BLaER1 treated with 17β-estradiol and CSF1 and Interleukin-3, amounts not matched to agents 10 nM and 100 nM (cell line): ENCODE data around the gene NEMP2.
"Not testable (repeated sequence)": the region's sequence is repeated elsewhere in the genome, so short reads cannot be mapped to it uniquely, and the experiment has no call there.

Experiments used
- H3K27ac ChIP-seq, 11 experiments: shearing (Covaris generic); formaldehyde crosslinking; 2 replicates each; pipeline ENCODE4 v1.8.1; 2022
- H3K27me3 ChIP-seq, 11 experiments: shearing (Covaris generic); formaldehyde crosslinking; 2 replicates each; pipeline ENCODE4 v1.8.1; 2022
- H3K36me3 ChIP-seq, 11 experiments: shearing (Covaris generic); formaldehyde crosslinking; 2 replicates each; pipeline ENCODE4 v1.8.1; 2022
- H3K4me1 ChIP-seq, 10 experiments: shearing (Covaris generic); formaldehyde crosslinking; 2 replicates each; pipeline ENCODE4 v1.8.1; 2022
- H3K4me2 ChIP-seq, 11 experiments: shearing (Covaris generic); formaldehyde crosslinking; 2 replicates each; pipeline ENCODE4 v1.8.1; 2022
- H3K4me3 ChIP-seq, 10 experiments: shearing (Covaris generic); formaldehyde crosslinking; 2 replicates each; pipeline ENCODE4 v1.8.1; 2022
- H3K9ac ChIP-seq, 11 experiments: shearing (Covaris generic); formaldehyde crosslinking; 2 replicates each; pipeline ENCODE4 v1.8.1; 2022
- H3K9me3 ChIP-seq, 11 experiments: shearing (Covaris generic); formaldehyde crosslinking; replicated peaks in 1 of 11; 2 replicates each; pipeline ENCODE4 v1.8.1; 2022
- H4K20me1 ChIP-seq, 11 experiments: shearing (Covaris generic); formaldehyde crosslinking; 2 replicates each; pipeline ENCODE4 v1.8.1; 2022
- Cebpa-rat ChIP-seq, 11 experiments: shearing (Covaris generic); IDR thresholded peaks; 2 replicates each; pipeline ENCODE4 v1.8.1; 2022

NEMP2 gene

GRCh38 chr2:190511104-190511503 lies 23.4 kb downstream of the NEMP2 start:
- Histone ChIP-seq H3K4me1 (peaks cover 4 to 29% (median 18%) of the 10 kb centered on the region in 10 experiments; a peak in 19 of 20 replicates), H3K4me3 (no peak overlapping the region), H3K27me3 (no peaks in the 10 kb centered on the region), H3K27ac (no peak overlapping the region), H3K4me2 (no peak overlapping the region), H3K36me3 (peaks cover 10 to 49% (median 43%) of the 10 kb centered on the region in 11 experiments; a peak in 21 of 22 replicates), H4K20me1 (peaks cover 0 to 5% (median 0%) of the 10 kb centered on the region in 11 experiments; a peak in 1 of 22 replicates), H3K9me3 (no peaks in the 10 kb centered on the region), H3K9ac (no peak overlapping the region)
- TF ChIP-seq Cebpa-rat (IDR thresholded peaks at IDR 0.05) = no peak

DNA sequence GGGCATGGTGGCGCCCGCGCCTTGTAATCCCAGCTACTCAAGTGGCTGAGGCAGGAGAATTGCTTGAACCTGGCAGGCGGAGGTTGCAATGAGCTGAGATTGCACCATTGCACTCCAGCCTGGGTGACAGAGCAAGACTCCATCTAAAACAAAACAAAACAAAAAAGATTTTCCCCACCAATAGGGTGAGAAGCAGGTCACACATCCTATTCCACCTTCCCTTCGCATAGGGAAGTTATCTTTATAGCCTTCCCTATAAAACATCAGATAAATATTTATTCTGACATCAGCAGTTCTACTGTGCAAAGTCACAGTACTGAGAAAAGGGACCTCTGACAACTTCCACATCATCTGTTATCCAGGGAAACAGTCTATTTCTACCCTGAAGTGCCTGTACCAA lies 24.6 kb downstream of the NEMP2 start:
- not testable (repeated sequence) for H3K4me2 ChIP-seq, H4K20me1 ChIP-seq, H3K9me3 ChIP-seq, H3K4me3 ChIP-seq, H3K9ac ChIP-seq, H3K27ac ChIP-seq, H3K27me3 ChIP-seq
- H3K36me3 ChIP-seq = peaks cover 22 to 60% (median 55%) of the 10 kb centered on the region in 11 experiments; a peak in 21 of 22 replicates
- peaks cover 0 to 17% (median 9%) of the 10 kb centered on the region in 10 experiments; a peak in 13 of 20 replicates for H3K4me1 ChIP-seq

DNA sequence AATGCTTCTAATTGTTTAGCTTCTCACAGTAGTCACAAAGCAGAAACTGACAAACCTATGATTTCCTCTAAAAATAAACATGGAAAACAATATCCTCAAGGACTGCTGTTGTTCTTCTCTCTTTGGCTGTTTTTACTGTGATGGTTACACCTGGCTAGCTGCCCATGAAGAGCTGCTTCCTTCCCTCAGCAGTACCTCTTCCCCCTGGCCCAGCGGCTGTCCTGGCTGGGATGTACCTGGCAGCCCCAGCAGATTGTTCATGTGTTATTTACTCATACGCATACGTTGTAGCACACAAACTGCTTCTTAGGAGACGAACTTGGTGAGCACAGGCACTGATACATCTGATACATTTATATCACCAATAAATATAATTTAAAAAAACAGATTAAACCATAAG lies 27.4 kb downstream of the NEMP2 start:
- peaks cover 38 to 61% (median 52%) of the 10 kb centered on the region in 11 experiments for H3K36me3 ChIP-seq
- H3K9me3 ChIP-seq = no peaks in the 10 kb centered on the region
- no peak overlapping the region for H3K4me3 ChIP-seq
- H3K27me3 ChIP-seq = no peaks in the 10 kb centered on the region
- H4K20me1 ChIP-seq = no peaks in the 10 kb centered on the region
- H3K27ac ChIP-seq = no peak overlapping the region
- H3K9ac ChIP-seq = no peak overlapping the region
- H3K4me2 ChIP-seq = peak overlapping the region in 4 of 11 experiments; percentile 2 to 49 (median 20); a peak in 3 of 22 replicates
- H3K4me1 ChIP-seq = peaks cover 0 to 14% (median 9%) of the 10 kb centered on the region in 10 experiments; a peak in 13 of 20 replicates
- TF ChIP-seq Cebpa-rat (IDR thresholded peaks at IDR 0.05) = no peak

GRCh38 chr2:190506666-190507065 lies 27.9 kb downstream of the NEMP2 start:
- Histone ChIP-seq H3K27ac (no peak overlapping the region), H3K36me3 (peaks cover 38 to 61% (median 52%) of the 10 kb centered on the region in 11 experiments), H3K4me3 (no peak overlapping the region), H3K4me2 (peak overlapping the region in 2 of 11 experiments; percentile 2 to 49; a peak in 3 of 22 replicates), H3K4me1 (peaks cover 0 to 14% (median 9%) of the 10 kb centered on the region in 10 experiments; a peak in 13 of 20 replicates), H3K27me3 (no peaks in the 10 kb centered on the region), H3K9me3 (no peaks in the 10 kb centered on the region), H3K9ac (no peak overlapping the region), H4K20me1 (no peaks in the 10 kb centered on the region)
- TF ChIP-seq Cebpa-rat (IDR thresholded peaks at IDR 0.05) = no peak

DNA sequence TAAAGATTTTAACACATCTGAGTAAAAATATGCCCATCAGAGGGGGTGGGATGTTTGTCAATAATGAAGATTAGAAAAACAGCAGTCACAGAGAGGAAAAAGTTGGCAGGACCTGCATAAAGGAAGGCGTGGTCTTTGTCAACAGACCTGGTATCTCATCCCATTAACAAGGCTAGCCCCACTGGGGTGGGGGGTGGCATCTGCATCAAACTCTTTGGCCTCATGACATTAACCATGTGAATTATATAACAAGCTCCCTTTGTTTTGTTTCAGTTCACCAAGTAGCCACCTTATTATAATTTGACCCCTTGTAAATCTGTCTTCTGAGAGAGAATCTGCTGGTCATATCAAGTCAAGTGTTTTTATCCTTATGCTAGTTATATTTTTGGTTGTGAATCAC lies 28.8 kb downstream of the NEMP2 start:
- no peak overlapping the region for H3K4me3 ChIP-seq
- no peak overlapping the region for H3K27ac ChIP-seq
- TF ChIP-seq Cebpa-rat (IDR thresholded peaks at IDR 0.05) = no peak
- H3K36me3 ChIP-seq = peaks cover 46 to 70% (median 55%) of the 10 kb centered on the region in 11 experiments
- no peak overlapping the region for H3K4me2 ChIP-seq
- peaks cover 0 to 14% (median 9%) of the 10 kb centered on the region in 10 experiments; a peak in 13 of 20 replicates for H3K4me1 ChIP-seq
- H4K20me1 ChIP-seq = no peaks in the 10 kb centered on the region
- no peaks in the 10 kb centered on the region for H3K27me3 ChIP-seq
- H3K9me3 ChIP-seq = no peaks in the 10 kb centered on the region
- H3K9ac ChIP-seq = no peak overlapping the region

DNA sequence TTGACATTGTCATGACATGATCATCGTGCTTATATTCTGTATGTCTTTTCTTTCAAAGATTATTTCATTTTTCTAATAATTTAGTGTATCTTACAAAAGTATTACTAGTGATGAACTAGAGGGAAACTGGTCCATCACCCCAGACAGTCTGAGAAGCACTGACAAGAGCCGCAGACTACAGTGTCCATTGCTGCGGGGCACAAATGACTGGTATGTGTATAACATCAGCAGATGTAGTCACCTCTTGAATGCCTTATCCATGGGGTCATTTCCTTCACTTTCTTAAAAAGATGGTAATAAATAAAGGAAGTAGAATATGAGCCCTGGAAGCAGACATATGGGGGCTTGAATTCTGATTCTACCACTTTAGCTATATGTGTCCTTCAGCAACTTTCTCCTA lies 29.6 kb downstream of the NEMP2 start:
- Histone ChIP-seq H3K9me3 (no peaks in the 10 kb centered on the region), H3K4me3 (no peak overlapping the region), H3K4me1 (peaks cover 0 to 14% (median 9%) of the 10 kb centered on the region in 10 experiments; a peak in 13 of 20 replicates), H3K27me3 (no peaks in the 10 kb centered on the region), H4K20me1 (no peaks in the 10 kb centered on the region), H3K27ac (no peak overlapping the region), H3K36me3 (peaks cover 50 to 70% (median 59%) of the 10 kb centered on the region in 11 experiments), H3K4me2 (no peak overlapping the region), H3K9ac (no peak overlapping the region)
- TF ChIP-seq Cebpa-rat (IDR thresholded peaks at IDR 0.05) = no peak

GRCh38 chr2:190503088-190503487 lies 31.4 kb downstream of the NEMP2 start:
- H3K9me3 ChIP-seq = no peaks in the 10 kb centered on the region
- no peak overlapping the region for H3K4me3 ChIP-seq
- H3K9ac ChIP-seq = no peak overlapping the region
- no peak overlapping the region for H3K4me2 ChIP-seq
- no peaks in the 10 kb centered on the region for H4K20me1 ChIP-seq
- peaks cover 0 to 14% (median 9%) of the 10 kb centered on the region in 10 experiments; a peak in 13 of 20 replicates for H3K4me1 ChIP-seq
- no peak overlapping the region for H3K27ac ChIP-seq
- peaks cover 40 to 65% (median 56%) of the 10 kb centered on the region in 11 experiments for H3K36me3 ChIP-seq
- H3K27me3 ChIP-seq = no peaks in the 10 kb centered on the region
- no peak for TF ChIP-seq Cebpa-rat (IDR thresholded peaks at IDR 0.05)

- Histone ChIP-seq H4K20me1 (no peaks in the 10 kb centered on the region), H3K9ac (no peak overlapping the region), H3K9me3 (no peaks in the 10 kb centered on the region), H3K27ac (no peak overlapping the region), H3K4me2 (no peak overlapping the region), H3K27me3 (no peaks in the 10 kb centered on the region), H3K4me1 (peaks cover 0 to 4% (median 1%) of the 10 kb centered on the region in 10 experiments; a peak in 6 of 20 replicates), H3K36me3 (peaks cover 40 to 78% (median 61%) of the 10 kb centered on the region in 11 experiments), H3K4me3 (no peak overlapping the region)
- TF ChIP-seq Cebpa-rat (IDR thresholded peaks at IDR 0.05) = no peak
Measured at GRCh38 chr2:190501702-190502407, 32.7 kb downstream of the NEMP2 start.

DNA sequence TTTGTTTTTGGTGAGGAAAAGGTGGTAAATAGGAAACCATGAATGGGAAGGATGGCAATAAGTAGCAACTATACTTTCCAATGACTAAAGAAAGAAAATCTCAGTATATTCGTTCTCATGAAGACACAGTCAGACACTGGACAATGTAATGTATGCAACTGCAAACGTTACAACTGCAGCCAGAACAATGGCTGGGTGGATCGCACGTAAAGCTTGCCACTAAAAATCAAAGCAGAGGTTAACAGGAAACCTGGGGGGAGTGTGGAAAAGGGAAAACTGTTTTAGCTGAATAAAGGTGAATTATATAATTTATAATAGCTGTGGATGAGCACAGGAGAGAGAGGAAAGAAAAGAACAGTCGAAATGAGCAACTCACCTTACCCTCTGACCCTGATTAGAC lies 33.3 kb downstream of the NEMP2 start:
- TF ChIP-seq Cebpa-rat (IDR thresholded peaks at IDR 0.05) = no peak
- Histone ChIP-seq H3K4me2 (no peak overlapping the region), H4K20me1 (no peaks in the 10 kb centered on the region), H3K4me1 (no peaks in the 10 kb centered on the region), H3K4me3 (no peak overlapping the region), H3K9me3 (no peaks in the 10 kb centered on the region), H3K36me3 (peaks cover 40 to 79% (median 58%) of the 10 kb centered on the region in 11 experiments), H3K9ac (no peak overlapping the region), H3K27ac (no peak overlapping the region), H3K27me3 (no peaks in the 10 kb centered on the region)
